GM12878 (cell line): ENCODE results near the gene BACE2. TPM values are rescaled to one million over a fixed set of nuclear protein-coding genes. Genes with fewer than 3 reads are reported as not detected.

ENCODE experiments used
- ATAC-seq: fragments of 200-7000 bp; cut with Tn5 transposase; 3 replicates; pipeline ENCODE4 v1.9.1; 2020; ENCODE audit warnings: mild to moderate bottlenecking, moderate library complexity
- BruUV-seq: library from RNA; stranded (reverse); fragments of 400-500 nt; replicated peaks from 2 replicates; lab custom pipeline; 2021; lab: Mats Ljungman, UMichigan
- CTCF ChIA-PET: fragments of 300-600 bp; sonication (Branson Sonifier 250); formaldehyde crosslinking; extraction: SDS; loops from one replicate; lab custom pipeline; 2021; ENCODE audit warnings: inconsistent platforms; lab: Yijun Ruan, JAX
- POLR2A ChIA-PET: fragments of 350-600 bp; formaldehyde crosslinking; extraction: SDS; loops from one replicate; lab custom pipeline; 2021; ENCODE audit warnings: inconsistent platforms; lab: Charles Lee
- RAD21 ChIA-PET: fragments of 300-600 bp; sonication (Branson Sonifier 250); formaldehyde crosslinking; loops from one replicate; lab custom pipeline; 2023; ENCODE audit warnings: antibody characterized with exemption; ENCODE audit not compliant: unreplicated experiment; lab: Charles Lee
- SMC1A ChIA-PET: fragments of 300-600 bp; sonication (Branson Sonifier 250); formaldehyde crosslinking; loops from one replicate; lab custom pipeline; 2023; ENCODE audit not compliant: unreplicated experiment, uncharacterized antibody; lab: Charles Lee
- DNase-seq: peaks from one replicate; pipeline ENCODE4 v3.0.0-alpha.2; 2011; ENCODE audit warnings: low read depth, low spot score
- FAIRE-seq: peaks from 3 replicates; lab custom pipeline; 2011; peaks lifted over from hg19 to GRCh38; lab: Jason Lieb, UNC
- H2AFZ ChIP-seq: 2 replicates; pipeline ENCODE4 v1.6.0; 2011; ENCODE audit warnings: low read depth, low read length, control low read depth; ENCODE audit not compliant: control insufficient read depth
- H3K27ac ChIP-seq: 2 replicates; pipeline ENCODE4 v1.5.1; 2011; ENCODE audit warnings: control low read depth; ENCODE audit not compliant: control insufficient read depth, insufficient read depth
- H3K27me3 ChIP-seq, 2 experiments: replicated peaks in 1 of 2; 2 replicates each; pipeline versions ENCODE4 v1.6.0 to v1.6.1; 2011; ENCODE audit warnings: low read length in 1 of 2; ENCODE audit not compliant: control insufficient read depth in 2 of 2, insufficient read depth in 2 of 2
- H3K36me3 ChIP-seq, 2 experiments: 2 replicates each; pipeline ENCODE4 v1.5.1; 2011; ENCODE audit warnings: low read length in 1 of 2; ENCODE audit not compliant: control insufficient read depth in 2 of 2, insufficient read depth in 2 of 2
- H3K4me1 ChIP-seq: 2 replicates; pipeline ENCODE4 v1.6.1; 2011; ENCODE audit warnings: mild to moderate bottlenecking, low read length, moderate library complexity, mixed read lengths; ENCODE audit not compliant: control insufficient read depth, insufficient read depth
- H3K4me2 ChIP-seq: 2 replicates; pipeline ENCODE4 v1.6.0; 2011; ENCODE audit warnings: control low read depth; ENCODE audit not compliant: control insufficient read depth, insufficient read depth
- H3K4me3 ChIP-seq: fragments of 200-600 bp; sonication (generic); 2 replicates; pipeline ENCODE4 v1.5.1; 2016
- H3K79me2 ChIP-seq: 2 replicates; pipeline ENCODE4 v1.6.0; 2011; ENCODE audit warnings: low read length; ENCODE audit not compliant: control insufficient read depth, insufficient read depth
- H3K9ac ChIP-seq: 2 replicates; pipeline ENCODE4 v1.8.0; 2011; ENCODE audit warnings: low read length, control low read depth, mixed read lengths; ENCODE audit not compliant: control insufficient read depth, insufficient read depth
- H3K9me3 ChIP-seq: replicated peaks from 3 replicates; pipeline ENCODE4 v1.5.1; 2011; ENCODE audit warnings: mild to moderate bottlenecking, low read length; ENCODE audit not compliant: control insufficient read depth, insufficient read depth
- H4K20me1 ChIP-seq: 2 replicates; pipeline ENCODE4 v1.6.0; 2011; ENCODE audit not compliant: control insufficient read depth, insufficient read depth
- BCL11A ChIP-seq: IDR thresholded peaks from 2 replicates; pipeline ENCODE4 v1.6.1; 2011; ENCODE audit warnings: low read depth, low read length
- BRCA1 ChIP-seq: IDR thresholded peaks from 2 replicates; pipeline ENCODE4 v1.6.1; 2011; ENCODE audit warnings: low read depth, low read length, improper control_type of control experiment
- MAX ChIP-seq: IDR thresholded peaks from 2 replicates; pipeline ENCODE4 v1.6.1; 2012; ENCODE audit warnings: low read depth, low read length, improper control_type of control experiment
- MYC ChIP-seq: IDR thresholded peaks from 2 replicates; pipeline ENCODE4 v1.6.1; 2011; ENCODE audit warnings: mild to moderate bottlenecking, low read length, moderate library complexity, inconsistent platforms; ENCODE audit not compliant: insufficient read depth, insufficient replicate concordance, insufficient read length, severe bottlenecking
- NFXL1 ChIP-seq: fragments of 450-650 bp; IDR thresholded peaks from 2 replicates; pipeline ENCODE4 v1.6.1; 2017; ENCODE audit warnings: antibody characterized with exemption, mild to moderate bottlenecking, borderline replicate concordance
- POLR2AphosphoS2 ChIP-seq: IDR thresholded peaks from 2 replicates; pipeline ENCODE4 v1.6.1; 2011; ENCODE audit warnings: low read depth, mild to moderate bottlenecking, low read length, improper control_type of control experiment, moderate library complexity
- SIX5 ChIP-seq: IDR thresholded peaks from 2 replicates; pipeline ENCODE4 v1.6.1; 2011; ENCODE audit warnings: mild to moderate bottlenecking, low read depth, low read length, moderate library complexity; ENCODE audit not compliant: severe bottlenecking
- SMAD5 ChIP-seq: IDR thresholded peaks from 2 replicates; pipeline ENCODE4 v1.6.1; 2016; ENCODE audit warnings: antibody characterized with exemption, low read depth
- SMARCA5 ChIP-seq: fragments of 450-650 bp; IDR thresholded peaks from 2 replicates; pipeline ENCODE4 v1.6.1; 2017; ENCODE audit warnings: mild to moderate bottlenecking
- TCF7 ChIP-seq: IDR thresholded peaks from 2 replicates; pipeline ENCODE4 v1.6.1; 2014; ENCODE audit warnings: antibody characterized with exemption, borderline replicate concordance
- USF2 ChIP-seq: IDR thresholded peaks from 2 replicates; pipeline ENCODE4 v1.6.1; 2011; ENCODE audit warnings: low read depth, low read length, improper control_type of control experiment, borderline replicate concordance
- ZNF622 ChIP-seq: fragments of 450-650 bp; IDR thresholded peaks from 2 replicates; pipeline ENCODE4 v1.6.1; 2017; ENCODE audit warnings: mild to moderate bottlenecking, inconsistent platforms
- WGBS: methylation state at CpG from one replicate; pipeline ENCODE4 v1.1.6; 2016; ENCODE audit warnings: low lambda C conversion rate; ENCODE audit not compliant: insufficient replicate concordance, insufficient coverage; ENCODE audit errors: missing lambda C conversion rate; 5-methylcytosine and 5-hydroxymethylcytosine counted together
- in situ Hi-C: fragments of 300-500 bp; cut with MboI; formaldehyde crosslinking; loops from 9 replicates; pipeline ENCODE4 v1.14.3; 2018; ENCODE audit warnings: mixed read lengths
- intact Hi-C: fragments of 100-400 bp; cut with micrococcal nuclease; formaldehyde crosslinking; loops from one replicate; pipeline ENCODE4 v1.14.2; 2022; ENCODE audit not compliant: unreplicated experiment
- polyA plus RNA-seq, 11 experiments: library from polyadenylated mRNA; depleted of rRNA in 4 of 11; unstranded in 6 of 11; stranded (reverse) in 5 of 11; fragments of >200 nt; fragmentation: Nextera tagmentation in 4 of 11; fragmentation: Illumina TruSeq in 1 of 11; extraction: Ambion mirVana in 4 of 11; extraction: Trizol in 1 of 11; gene quantifications; 1 replicate in 1 of 11; 2 replicates in 10 of 11; pipeline versions ENCODE4 v1.2.1 to v1.2.3, GENCODE V29; 2011 to 2016; ENCODE audit warnings: inconsistent platforms in 2 of 11, missing spikeins in 2 of 11, low read depth in 1 of 11
- total RNA-seq, 4 experiments: library from RNA; depleted of rRNA in 3 of 4; stranded (reverse); fragments of >200 nt in 3 of 4; fragmentation: Illumina TruSeq in 1 of 4; extraction: Trizol in 1 of 4; gene quantifications; 2 replicates each; pipeline versions ENCODE4 v1.2.1 to v1.2.3, GENCODE V29; 2013 to 2021
- TF ChIP-seq, protein P1 (sequence below): fragments of 450-650 bp; formaldehyde crosslinking; IDR thresholded peaks from 2 replicates; pipeline ENCODE4 v1.4.0; 2020; ENCODE audit warnings: mild to moderate bottlenecking, moderate library complexity

BACE2 gene
- total and polyA plus RNA-seq, 10 of the 15 experiments (the other 5 are each of a cell fraction or from before 2014, with no cell fraction given), result 0.04 to 0.69 (median 0.18) TPM; not detected in 5

DNA sequence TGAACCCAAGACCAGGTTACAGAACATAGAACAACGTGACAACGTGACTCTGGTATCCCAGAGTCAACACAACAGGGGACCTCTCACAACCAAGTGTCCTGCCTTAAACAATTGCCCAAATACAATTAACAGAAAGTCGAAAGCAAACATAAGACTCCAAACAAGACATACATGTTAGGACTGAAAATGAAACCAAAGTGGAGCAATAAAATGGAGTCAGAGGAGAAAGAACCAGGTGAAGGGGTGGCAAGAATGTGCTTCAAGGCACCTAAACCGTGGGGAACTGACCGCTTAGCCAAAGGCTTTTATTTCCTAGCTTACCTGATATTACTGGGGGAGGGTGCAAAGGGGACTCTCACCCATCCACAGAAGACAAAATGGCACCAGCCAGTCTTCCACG, 17.8 kb downstream of the BACE2 start:
- 23% methylated on average over 6 of the region's 6 CpGs for WGBS
- Histone ChIP-seq H4K20me1 (no peaks in the 10 kb centered on the region), H3K27me3 (no peaks in the 10 kb centered on the region), H3K4me1 (no peaks in the 10 kb centered on the region), H3K4me3 (no peak overlapping the region), H3K9me3 (no peaks in the 10 kb centered on the region; the same call in 2 of the 3 replicates), H2AFZ (no peak overlapping the region), H3K36me3 (no peaks in the 10 kb centered on the region), H3K4me2 (no peak overlapping the region), H3K27ac (no peak overlapping the region), H3K9ac (no peak overlapping the region), H3K79me2 (no peaks in the 10 kb centered on the region)
- CTCF ChIA-PET, result no interaction called here
- SMC1A ChIA-PET, result no interaction called here
- RAD21 ChIA-PET, result no interaction called here
- FAIRE-seq, result no peak
- BruUV-seq, result no TSS peak
- no peak for ATAC-seq
- in situ Hi-C loops (no loop called here), intact Hi-C loops (no loop called here)
- TF ChIP-seq ZNF622, result no peak
- TF ChIP-seq MAX, result no peak
- TF ChIP-seq NFXL1, result no peak
- no peak for TF ChIP-seq SIX5
- TF ChIP-seq MYC, result no peak
- POLR2A ChIA-PET, result no interaction called here
- DNase-seq, result no peak

DNA sequence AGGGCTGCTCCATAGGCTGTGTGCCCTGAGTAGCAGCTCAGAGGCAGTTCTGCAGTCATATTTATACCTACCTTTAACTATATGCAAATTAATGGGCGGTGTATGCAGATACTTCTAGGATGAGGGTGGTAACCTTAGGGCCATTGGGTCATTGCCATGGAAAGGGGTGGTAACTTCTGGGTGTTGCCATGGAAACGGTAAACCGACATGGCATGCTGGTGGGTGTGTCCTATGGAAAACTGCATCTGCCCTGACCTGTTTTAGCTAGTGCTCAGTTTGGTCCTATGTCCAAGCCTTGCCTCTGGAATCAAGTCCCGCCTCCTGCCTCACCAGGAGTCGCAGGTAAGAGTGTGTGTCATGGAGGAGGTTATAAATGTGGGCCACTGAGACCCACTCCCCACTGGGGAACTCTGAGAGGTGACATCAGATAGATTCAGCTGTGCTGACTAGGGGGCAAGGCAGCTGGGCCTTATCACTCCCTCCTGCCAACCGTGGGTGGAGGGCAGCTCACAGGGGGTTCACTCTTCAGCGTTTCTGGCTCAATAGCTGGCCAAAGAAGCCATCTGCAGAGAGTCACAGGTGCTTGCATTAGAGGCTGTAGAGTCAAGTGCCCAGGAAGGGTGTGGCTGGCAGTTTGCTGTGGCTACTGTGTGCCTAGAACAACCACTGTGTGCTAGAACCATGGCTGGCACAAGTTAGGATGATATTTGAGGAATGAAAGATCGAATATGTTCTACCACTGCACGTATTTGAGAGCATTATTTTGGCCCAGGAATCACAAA, 19.0 kb downstream of the BACE2 start:
- no peaks in the 10 kb centered on the region for H3K4me1 ChIP-seq
- H3K27me3 ChIP-seq, result no peaks in the 10 kb centered on the region
- H3K4me2 ChIP-seq, result no peak overlapping the region
- 13% methylated on average over 9 of the region's 9 CpGs for WGBS
- no peak for DNase-seq
- no TSS peak for BruUV-seq
- POLR2A ChIA-PET, result interaction anchor here (0.6 kb wide), 1 partner anchor 34 kb away, joined by 4 read pairs; no protein-coding TSS in a partner anchor
- CTCF ChIA-PET, result no interaction called here
- no peak overlapping the region for H2AFZ ChIP-seq
- H3K9ac ChIP-seq, result no peak overlapping the region
- intact Hi-C loops (no loop called here), in situ Hi-C loops (no loop called here)
- no peaks in the 10 kb centered on the region for H3K79me2 ChIP-seq
- no peaks in the 10 kb centered on the region; the same call in 2 of the 3 replicates for H3K9me3 ChIP-seq
- RAD21 ChIA-PET, result no interaction called here
- ATAC-seq, result no peak
- no peaks in the 10 kb centered on the region for H4K20me1 ChIP-seq
- H3K4me3 ChIP-seq, result no peak overlapping the region
- no peak for FAIRE-seq
- H3K36me3 ChIP-seq, result no peaks in the 10 kb centered on the region
- no peak overlapping the region for H3K27ac ChIP-seq
- SMC1A ChIA-PET, result interaction anchor here (0.5 kb wide), 1 partner anchor 81 kb away, joined by 3 read pairs; no protein-coding TSS in a partner anchor
- TF ChIP-seq, protein P1, sequence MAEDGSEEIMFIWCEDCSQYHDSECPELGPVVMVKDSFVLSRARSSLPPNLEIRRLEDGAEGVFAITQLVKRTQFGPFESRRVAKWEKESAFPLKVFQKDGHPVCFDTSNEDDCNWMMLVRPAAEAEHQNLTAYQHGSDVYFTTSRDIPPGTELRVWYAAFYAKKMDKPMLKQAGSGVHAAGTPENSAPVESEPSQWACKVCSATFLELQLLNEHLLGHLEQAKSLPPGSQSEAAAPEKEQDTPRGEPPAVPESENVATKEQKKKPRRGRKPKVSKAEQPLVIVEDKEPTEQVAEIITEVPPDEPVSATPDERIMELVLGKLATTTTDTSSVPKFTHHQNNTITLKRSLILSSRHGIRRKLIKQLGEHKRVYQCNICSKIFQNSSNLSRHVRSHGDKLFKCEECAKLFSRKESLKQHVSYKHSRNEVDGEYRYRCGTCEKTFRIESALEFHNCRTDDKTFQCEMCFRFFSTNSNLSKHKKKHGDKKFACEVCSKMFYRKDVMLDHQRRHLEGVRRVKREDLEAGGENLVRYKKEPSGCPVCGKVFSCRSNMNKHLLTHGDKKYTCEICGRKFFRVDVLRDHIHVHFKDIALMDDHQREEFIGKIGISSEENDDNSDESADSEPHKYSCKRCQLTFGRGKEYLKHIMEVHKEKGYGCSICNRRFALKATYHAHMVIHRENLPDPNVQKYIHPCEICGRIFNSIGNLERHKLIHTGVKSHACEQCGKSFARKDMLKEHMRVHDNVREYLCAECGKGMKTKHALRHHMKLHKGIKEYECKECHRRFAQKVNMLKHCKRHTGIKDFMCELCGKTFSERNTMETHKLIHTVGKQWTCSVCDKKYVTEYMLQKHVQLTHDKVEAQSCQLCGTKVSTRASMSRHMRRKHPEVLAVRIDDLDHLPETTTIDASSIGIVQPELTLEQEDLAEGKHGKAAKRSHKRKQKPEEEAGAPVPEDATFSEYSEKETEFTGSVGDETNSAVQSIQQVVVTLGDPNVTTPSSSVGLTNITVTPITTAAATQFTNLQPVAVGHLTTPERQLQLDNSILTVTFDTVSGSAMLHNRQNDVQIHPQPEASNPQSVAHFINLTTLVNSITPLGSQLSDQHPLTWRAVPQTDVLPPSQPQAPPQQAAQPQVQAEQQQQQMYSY (CRISPR knock-in tag), result no peak
- no peak for TF ChIP-seq TCF7
- TF ChIP-seq BCL11A, result no peak
- TF ChIP-seq SMAD5, result no peak
- no peak for TF ChIP-seq USF2
- no peak for TF ChIP-seq BRCA1
- TF ChIP-seq POLR2AphosphoS2, result no peak
- TF ChIP-seq SMARCA5, result no peak
